ENCODE results near the gene USP49. TPM values are rescaled to one million over a fixed set of nuclear protein-coding genes. Genes with fewer than 3 reads are reported as not detected.

USP49 gene
- total and polyA plus RNA-seq, 2 donors, result 1.1 to 3.0 TPM

DNA sequence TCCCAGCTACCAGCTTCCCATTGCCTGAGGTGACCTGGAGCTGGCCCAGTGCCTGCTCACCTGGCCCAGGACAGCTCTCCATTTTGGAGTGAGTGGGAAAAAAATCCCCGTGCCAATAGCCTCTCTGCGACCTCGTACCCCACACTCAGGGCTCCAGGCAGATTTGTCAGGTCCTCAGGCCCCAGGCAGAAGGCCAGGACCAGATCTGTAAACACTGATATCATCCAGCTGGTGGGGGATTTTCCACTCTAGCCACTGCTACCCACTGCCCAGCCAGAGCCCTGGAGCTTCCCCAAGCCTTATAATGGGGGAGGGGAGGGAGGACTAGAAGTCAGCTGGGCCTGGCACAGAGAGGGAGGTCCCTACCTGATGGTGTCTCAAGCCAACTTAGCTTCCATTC lies 146.6 kb downstream of the USP49 start:
- DNase-seq (ENCODE audit: low read depth in 6 of 9, low spot score in 9 of 9), result no peak
- 97% methylated on average over 3 of the region's 3 CpGs for WGBS
- H3K27ac ChIP-seq (ENCODE audit: low read depth in 1 of 2, low read length in 1 of 2), result no peak overlapping the region

DNA sequence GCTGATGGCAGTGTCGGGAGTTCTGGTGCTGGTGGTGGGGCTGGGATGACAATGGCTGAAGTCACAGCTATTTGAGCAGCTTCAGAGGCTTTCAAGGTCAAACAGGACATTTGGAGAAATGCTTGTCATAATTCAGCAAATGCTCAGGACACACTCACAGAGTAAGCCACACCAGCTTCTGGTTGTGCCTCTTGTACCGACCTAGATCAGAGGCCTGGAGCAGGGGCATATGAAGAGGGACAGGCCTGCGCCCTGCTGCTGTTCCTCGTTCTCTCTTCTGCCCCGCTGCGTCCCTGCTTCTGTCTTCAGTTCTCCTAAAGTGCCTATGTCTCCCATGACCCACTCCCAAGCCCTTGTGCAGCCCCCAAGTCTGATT lies 147.1 kb downstream of the USP49 start:
- H3K27ac ChIP-seq (ENCODE audit: low read depth in 1 of 2, low read length in 1 of 2), result no peak overlapping the region
- no peak overlapping the region for H3K4me3 ChIP-seq (ENCODE audit: low read length in 2 of 2)
- no peaks in the 10 kb centered on the region for H3K36me3 ChIP-seq (ENCODE audit: control insufficient read depth in 2 of 2, insufficient read depth in 2 of 2, low read length in 1 of 2)
- no peaks in the 10 kb centered on the region for H3K27me3 ChIP-seq (ENCODE audit: control insufficient read depth in 2 of 2, insufficient read depth in 1 of 2, low read length in 1 of 2)
- no peak for DNase-seq (ENCODE audit: low read depth in 6 of 9, low spot score in 9 of 9)
- no peaks in the 10 kb centered on the region for H3K9me3 ChIP-seq (ENCODE audit: control insufficient read depth in 2 of 2, insufficient read depth in 1 of 2, low read length in 1 of 2)
- no peaks in the 10 kb centered on the region for H3K4me1 ChIP-seq (ENCODE audit: control insufficient read depth in 2 of 2, insufficient read depth in 2 of 2, low read length in 2 of 2)
- 97% methylated on average over 6 of the region's 6 CpGs for WGBS

More for the DNA sequence above, 146.6 kb downstream of the USP49 start:
- no peaks in the 10 kb centered on the region for H3K4me1 ChIP-seq (ENCODE audit: control insufficient read depth in 2 of 2, insufficient read depth in 2 of 2, low read length in 2 of 2)
- H3K36me3 ChIP-seq (ENCODE audit: control insufficient read depth in 2 of 2, insufficient read depth in 2 of 2, low read length in 1 of 2), result no peaks in the 10 kb centered on the region
- H3K27me3 ChIP-seq (ENCODE audit: control insufficient read depth in 2 of 2, insufficient read depth in 1 of 2, low read length in 1 of 2), result no peaks in the 10 kb centered on the region
- no peak overlapping the region for H3K4me3 ChIP-seq (ENCODE audit: low read length in 2 of 2)
- H3K9me3 ChIP-seq (ENCODE audit: control insufficient read depth in 2 of 2, insufficient read depth in 1 of 2, low read length in 1 of 2), result no peaks in the 10 kb centered on the region

DNA sequence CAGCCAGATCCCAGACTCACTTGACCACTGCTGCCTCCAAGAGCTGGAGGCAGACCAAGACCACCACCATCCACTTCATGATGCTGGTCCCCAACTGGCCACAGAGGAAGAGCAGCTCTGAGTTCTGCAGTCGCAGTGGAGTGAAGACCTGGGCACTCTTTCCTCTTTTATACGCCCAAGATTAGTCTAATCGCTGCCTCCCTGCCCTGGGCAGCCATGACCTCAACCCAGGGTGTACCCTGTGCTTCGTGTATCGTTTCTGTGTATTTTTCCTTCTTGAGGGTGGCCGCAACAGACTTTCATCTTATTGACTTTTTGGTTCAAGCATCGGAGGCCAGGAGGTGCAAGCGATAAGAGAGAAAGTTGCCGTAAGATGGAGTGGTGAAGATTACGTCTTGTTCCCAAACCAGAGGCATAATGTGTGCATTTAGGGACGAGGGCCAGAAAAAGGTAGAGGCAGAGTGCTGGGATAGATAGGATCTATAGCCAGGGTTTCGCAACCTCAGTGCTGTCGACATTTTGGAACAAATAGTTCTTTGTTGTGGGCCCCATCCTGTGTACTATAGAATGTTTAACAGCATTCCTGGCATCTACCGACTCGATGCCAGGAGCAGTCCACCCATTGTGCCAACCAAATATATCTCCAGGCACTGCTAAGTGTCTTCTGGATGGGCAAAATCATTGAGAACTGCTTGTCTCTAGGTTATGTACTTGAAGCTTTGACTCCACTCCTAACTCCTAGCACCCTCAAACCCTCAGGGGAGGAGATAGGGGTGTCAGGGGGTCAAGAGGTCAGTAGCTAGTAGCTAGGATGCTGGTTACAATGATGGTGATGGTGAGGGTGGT lies 147.7 kb downstream of the USP49 start, which contains the start of gene PGC:
Gene PGC, minus strand, starts transcription at position 142 of the 846 bp plus-strand sequence. Its CDS starts 63 bp downstream, at position 79.
- no peak for DNase-seq (ENCODE audit: low read depth in 6 of 9, low spot score in 9 of 9)
- Histone ChIP-seq H3K4me3 (ENCODE audit: low read length in 2 of 2) (no peak within 1 kb of the TSS), H3K27ac (ENCODE audit: low read depth in 1 of 2, low read length in 1 of 2) (no peak within 1 kb of the TSS)

DNA sequence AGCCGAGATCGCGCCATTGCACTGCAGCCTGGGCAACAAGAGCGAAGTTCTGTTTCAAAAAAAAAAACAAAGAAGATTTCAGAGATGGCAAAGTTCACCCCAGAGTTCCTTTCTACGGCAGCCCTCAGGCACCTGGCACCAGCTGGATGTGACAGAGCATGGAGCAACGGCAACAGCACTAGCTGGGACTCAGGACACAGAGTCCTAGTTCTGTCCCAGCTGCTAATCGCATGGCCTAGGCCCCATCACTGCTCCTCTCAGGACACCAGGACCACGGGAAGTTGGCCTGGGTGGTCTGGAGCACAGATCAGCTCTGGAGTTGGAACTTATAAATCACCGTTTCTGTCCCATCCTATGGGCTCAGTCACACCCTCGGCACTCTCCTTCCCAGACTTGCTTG lies 149.1 kb downstream of the USP49 start:
- Histone ChIP-seq H3K4me1 (ENCODE audit: control insufficient read depth in 2 of 2, insufficient read depth in 2 of 2, low read length in 2 of 2) (no peaks in the 10 kb centered on the region), H3K27ac (ENCODE audit: low read depth in 1 of 2, low read length in 1 of 2) (no peak overlapping the region), H3K4me3 (ENCODE audit: low read length in 2 of 2) (no peak overlapping the region), H3K27me3 (ENCODE audit: control insufficient read depth in 2 of 2, insufficient read depth in 1 of 2, low read length in 1 of 2) (no peaks in the 10 kb centered on the region), H3K36me3 (ENCODE audit: control insufficient read depth in 2 of 2, insufficient read depth in 2 of 2, low read length in 1 of 2) (no peaks in the 10 kb centered on the region), H3K9me3 (ENCODE audit: control insufficient read depth in 2 of 2, insufficient read depth in 1 of 2, low read length in 1 of 2) (no peaks in the 10 kb centered on the region)
- WGBS, result 95% methylated on average over 10 of the region's 10 CpGs
- no peak for DNase-seq (ENCODE audit: low read depth in 6 of 9, low spot score in 9 of 9)

More for the DNA sequence above, 147.7 kb downstream of the USP49 start, which contains the start of gene PGC:
- Histone ChIP-seq H3K9me3 (ENCODE audit: control insufficient read depth in 2 of 2, insufficient read depth in 1 of 2, low read length in 1 of 2) (no peaks in the 10 kb centered on the region), H3K4me1 (ENCODE audit: control insufficient read depth in 2 of 2, insufficient read depth in 2 of 2, low read length in 2 of 2) (no peaks in the 10 kb centered on the region), H3K36me3 (ENCODE audit: control insufficient read depth in 2 of 2, insufficient read depth in 2 of 2, low read length in 1 of 2) (no peaks in the 10 kb centered on the region), H3K27me3 (ENCODE audit: control insufficient read depth in 2 of 2, insufficient read depth in 1 of 2, low read length in 1 of 2) (no peaks in the 10 kb centered on the region)
- 95% methylated on average over 15 of the region's 15 CpGs for WGBS

DNA sequence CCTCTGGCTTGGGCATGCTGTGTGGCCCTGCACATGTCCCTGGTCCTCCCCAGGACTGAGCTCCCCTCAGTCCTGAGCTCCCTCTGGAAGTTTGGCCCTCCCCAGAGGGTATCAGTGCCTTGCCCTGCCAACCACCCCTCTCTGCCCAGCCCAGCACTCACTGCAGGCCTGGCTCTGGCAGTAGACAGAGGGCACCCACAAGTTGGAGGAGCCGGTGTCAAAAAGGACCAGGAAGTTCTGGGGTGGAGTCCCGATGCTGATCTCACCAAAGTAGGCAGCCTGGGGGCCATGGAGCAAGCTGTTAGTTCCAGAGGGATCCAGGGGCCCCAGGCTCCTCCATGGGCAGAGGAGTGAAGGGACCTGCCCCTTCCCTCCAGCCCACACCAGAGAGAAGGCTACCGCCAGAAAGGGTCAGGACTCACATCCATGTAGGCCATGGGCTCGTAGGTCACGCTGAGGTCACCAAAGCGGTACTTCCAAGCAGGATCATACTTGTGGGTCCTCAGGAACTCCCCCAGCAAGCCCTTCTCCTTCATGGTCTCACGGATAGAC lies 150.9 kb downstream of the USP49 start:
- H3K27ac ChIP-seq (ENCODE audit: low read depth in 1 of 2, low read length in 1 of 2), result no peak overlapping the region
- H3K9me3 ChIP-seq (ENCODE audit: control insufficient read depth in 2 of 2, insufficient read depth in 1 of 2, low read length in 1 of 2), result no peaks in the 10 kb centered on the region
- 93% methylated on average over 7 of the region's 7 CpGs for whole genome bisulfite sequencing
- H3K36me3 ChIP-seq (ENCODE audit: control insufficient read depth in 2 of 2, insufficient read depth in 2 of 2, low read length in 1 of 2), result no peaks in the 10 kb centered on the region
- no peak overlapping the region for H3K4me3 ChIP-seq (ENCODE audit: low read length in 2 of 2)
- no peaks in the 10 kb centered on the region for H3K4me1 ChIP-seq (ENCODE audit: control insufficient read depth in 2 of 2, insufficient read depth in 2 of 2, low read length in 2 of 2)
- H3K27me3 ChIP-seq (ENCODE audit: control insufficient read depth in 2 of 2, insufficient read depth in 1 of 2, low read length in 1 of 2), result no peaks in the 10 kb centered on the region
- no peak for DNase-seq (ENCODE audit: low read depth in 6 of 9, low spot score in 9 of 9)

DNA sequence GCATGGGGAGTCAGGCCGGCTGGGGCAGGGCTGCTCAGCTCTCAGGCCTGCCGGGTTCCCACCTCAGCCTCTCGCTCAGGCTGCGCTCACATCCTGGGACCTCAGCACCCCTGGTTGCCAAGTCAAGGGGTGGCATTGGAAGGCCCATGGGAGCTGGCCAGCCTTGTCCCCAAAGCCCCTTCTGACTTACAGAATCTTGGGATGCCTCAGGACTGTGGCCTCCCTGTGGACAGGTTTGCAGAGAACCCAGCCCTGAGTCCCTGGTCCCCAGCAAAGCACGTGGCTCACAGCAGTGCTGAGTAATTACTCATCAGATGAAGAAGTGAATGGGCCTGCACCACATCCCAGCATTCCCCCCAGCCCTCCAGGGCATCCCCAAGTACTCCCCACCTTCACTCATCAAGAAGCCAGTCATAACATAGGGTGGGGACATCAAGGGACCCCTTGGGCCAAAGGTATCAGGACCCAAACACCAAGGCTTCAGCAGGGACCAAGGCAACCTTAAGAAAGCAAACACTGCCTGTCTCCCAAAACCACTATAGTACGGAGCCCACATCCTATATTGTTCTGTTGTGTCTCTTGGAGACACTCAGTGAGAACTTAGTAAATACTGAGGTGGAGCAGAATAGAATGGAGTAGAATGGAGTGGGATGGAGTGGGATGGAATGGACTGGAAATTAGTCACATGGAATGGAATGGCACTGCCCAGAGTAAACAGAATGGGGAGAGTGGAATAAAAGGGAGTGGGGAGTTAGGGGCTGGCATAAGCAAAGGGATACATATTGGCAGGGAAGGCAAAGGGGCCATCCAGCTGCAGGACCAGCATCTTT lies 151.6 kb downstream of the USP49 start:
- no peaks in the 10 kb centered on the region for H3K9me3 ChIP-seq (ENCODE audit: control insufficient read depth in 2 of 2, insufficient read depth in 1 of 2, low read length in 1 of 2)
- no peaks in the 10 kb centered on the region for H3K36me3 ChIP-seq (ENCODE audit: control insufficient read depth in 2 of 2, insufficient read depth in 2 of 2, low read length in 1 of 2)
- 93% methylated on average over 6 of the region's 6 CpGs for WGBS
- no peak overlapping the region for H3K4me3 ChIP-seq (ENCODE audit: low read length in 2 of 2)
- no peak overlapping the region for H3K27ac ChIP-seq (ENCODE audit: low read depth in 1 of 2, low read length in 1 of 2)
- no peaks in the 10 kb centered on the region for H3K27me3 ChIP-seq (ENCODE audit: control insufficient read depth in 2 of 2, insufficient read depth in 1 of 2, low read length in 1 of 2)
- no peaks in the 10 kb centered on the region for H3K4me1 ChIP-seq (ENCODE audit: control insufficient read depth in 2 of 2, insufficient read depth in 2 of 2, low read length in 2 of 2)
- no peak for DNase-seq (ENCODE audit: low read depth in 6 of 9, low spot score in 9 of 9)

DNA sequence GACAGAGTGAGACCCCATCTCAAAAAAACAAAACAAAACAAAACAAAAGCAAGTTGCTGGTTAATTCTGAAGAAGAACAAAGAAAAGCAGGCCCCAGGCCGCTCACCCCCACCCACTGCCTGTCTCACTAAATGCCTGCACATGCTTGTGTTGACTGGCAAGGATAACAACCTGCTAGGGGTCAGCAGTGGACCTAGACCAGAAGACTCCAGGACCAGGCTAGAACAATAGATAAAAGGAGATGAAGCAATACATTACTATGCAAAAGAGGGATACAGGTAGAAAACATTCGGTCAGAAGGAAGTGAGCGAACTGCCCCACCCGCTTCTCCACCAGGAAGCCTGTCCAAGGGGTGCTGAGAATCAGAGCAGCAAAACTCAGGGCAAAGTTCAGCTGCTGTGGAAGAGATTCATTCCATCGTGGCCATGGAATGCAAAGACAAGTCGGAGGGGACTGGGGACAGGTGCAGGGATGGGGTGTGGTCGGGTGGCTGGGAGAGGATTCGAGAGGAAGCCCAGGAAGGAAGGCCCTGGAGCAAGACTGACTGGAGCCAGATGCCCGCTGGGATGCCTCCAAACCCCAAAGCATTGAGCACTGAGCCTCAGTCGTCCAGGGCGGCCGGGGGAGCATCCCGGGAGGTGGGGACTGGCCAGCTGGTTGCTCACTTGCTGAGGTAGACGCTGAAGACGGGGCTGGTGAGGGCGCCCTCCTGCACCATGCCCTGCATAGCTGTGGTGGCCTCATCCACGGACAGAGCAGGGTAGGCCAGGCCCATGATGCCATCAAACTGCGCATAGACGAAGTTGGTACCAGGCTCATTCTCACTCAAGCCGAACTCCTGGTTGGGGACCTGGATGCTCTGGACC lies 153.3 kb downstream of the USP49 start:
- Histone ChIP-seq H3K27me3 (ENCODE audit: control insufficient read depth in 2 of 2, insufficient read depth in 1 of 2, low read length in 1 of 2) (no peaks in the 10 kb centered on the region), H3K36me3 (ENCODE audit: control insufficient read depth in 2 of 2, insufficient read depth in 2 of 2, low read length in 1 of 2) (no peaks in the 10 kb centered on the region), H3K27ac (ENCODE audit: low read depth in 1 of 2, low read length in 1 of 2) (no peak overlapping the region), H3K4me1 (ENCODE audit: control insufficient read depth in 2 of 2, insufficient read depth in 2 of 2, low read length in 2 of 2) (no peaks in the 10 kb centered on the region), H3K4me3 (ENCODE audit: low read length in 2 of 2) (no peak overlapping the region), H3K9me3 (ENCODE audit: control insufficient read depth in 2 of 2, insufficient read depth in 1 of 2, low read length in 1 of 2) (no peaks in the 10 kb centered on the region)
- no peak for DNase-seq (ENCODE audit: low read depth in 6 of 9, low spot score in 9 of 9)
- 96% methylated on average over 20 of the region's 20 CpGs for WGBS

DNA sequence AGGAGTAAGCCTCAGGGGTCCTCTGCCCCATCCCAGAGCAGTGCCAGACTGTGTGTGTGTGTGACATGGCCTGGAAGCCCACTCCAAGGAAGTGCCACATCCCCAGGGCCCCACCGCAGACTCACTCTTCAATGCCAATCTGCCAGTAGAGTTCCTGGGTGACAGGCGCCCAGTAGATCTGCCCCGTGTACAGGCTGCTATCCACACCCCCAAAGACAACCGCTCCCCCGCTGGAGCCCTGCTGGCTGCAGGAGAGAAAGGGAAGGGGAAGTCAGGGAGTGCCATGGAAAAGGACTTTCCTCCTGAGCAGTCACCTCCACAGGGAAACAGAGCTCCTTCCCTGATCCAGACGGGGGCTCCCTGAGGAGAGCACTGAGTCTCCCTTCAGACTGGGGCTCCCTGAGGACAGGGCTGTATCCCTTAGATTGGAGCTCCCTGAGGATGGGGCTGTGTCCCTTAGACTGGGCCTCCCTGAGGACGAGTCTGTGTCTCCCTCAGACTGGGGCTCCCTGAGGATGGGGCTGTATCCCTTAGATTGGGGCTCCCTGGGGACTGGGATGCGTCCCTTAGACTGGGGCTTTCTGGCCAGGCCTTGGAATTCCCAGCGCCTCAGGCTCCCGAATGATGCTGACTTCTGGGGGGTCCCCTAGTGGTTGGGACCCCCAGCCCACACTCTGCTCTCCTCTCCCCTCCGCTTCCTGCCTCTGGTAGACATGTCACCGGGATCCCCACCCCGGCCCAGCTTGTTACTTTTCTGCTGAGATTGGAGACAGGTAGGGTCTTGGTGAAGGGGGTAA lies 154.6 kb downstream of the USP49 start:
- Histone ChIP-seq H3K36me3 (ENCODE audit: control insufficient read depth in 2 of 2, insufficient read depth in 2 of 2, low read length in 1 of 2) (no peaks in the 10 kb centered on the region), H3K4me1 (ENCODE audit: control insufficient read depth in 2 of 2, insufficient read depth in 2 of 2, low read length in 2 of 2) (peaks cover 4 to 5% of the 10 kb centered on the region in 2 donors), H3K27ac (ENCODE audit: low read depth in 1 of 2, low read length in 1 of 2) (no peak overlapping the region), H3K9me3 (ENCODE audit: control insufficient read depth in 2 of 2, insufficient read depth in 1 of 2, low read length in 1 of 2) (no peaks in the 10 kb centered on the region), H3K4me3 (ENCODE audit: low read length in 2 of 2) (no peak overlapping the region), H3K27me3 (ENCODE audit: control insufficient read depth in 2 of 2, insufficient read depth in 1 of 2, low read length in 1 of 2) (no peaks in the 10 kb centered on the region)
- 92% methylated on average over 13 of the region's 13 CpGs for WGBS
- no peak for DNase-seq (ENCODE audit: low read depth in 6 of 9, low spot score in 9 of 9)
